Activated naive CD8-positive, alpha-beta T cell (primary cell): ENCODE measurements around the gene KRT76.

ENCODE experiments used
- H3K27ac Mint-ChIP-seq: one replicate; pipeline ENCODE4 v1.8.0; 2021; ENCODE audit warnings: mixed read lengths
- H3K27me3 Mint-ChIP-seq: one replicate; pipeline ENCODE4 v1.8.0; 2021; ENCODE audit warnings: mixed read lengths
- H3K36me3 Mint-ChIP-seq: one replicate; pipeline ENCODE4 v1.8.0; 2021; ENCODE audit warnings: mixed read lengths
- H3K4me1 Mint-ChIP-seq: one replicate; pipeline ENCODE4 v1.8.0; 2021; ENCODE audit warnings: low read depth, mixed read lengths
- H3K4me3 Mint-ChIP-seq: one replicate; pipeline ENCODE4 v1.8.0; 2021; ENCODE audit warnings: mild to moderate bottlenecking, mixed read lengths
- H3K9me3 Mint-ChIP-seq: one replicate; pipeline ENCODE4 v1.8.0; 2021; ENCODE audit warnings: low read depth, mixed read lengths

Gene KRT76

DNA sequence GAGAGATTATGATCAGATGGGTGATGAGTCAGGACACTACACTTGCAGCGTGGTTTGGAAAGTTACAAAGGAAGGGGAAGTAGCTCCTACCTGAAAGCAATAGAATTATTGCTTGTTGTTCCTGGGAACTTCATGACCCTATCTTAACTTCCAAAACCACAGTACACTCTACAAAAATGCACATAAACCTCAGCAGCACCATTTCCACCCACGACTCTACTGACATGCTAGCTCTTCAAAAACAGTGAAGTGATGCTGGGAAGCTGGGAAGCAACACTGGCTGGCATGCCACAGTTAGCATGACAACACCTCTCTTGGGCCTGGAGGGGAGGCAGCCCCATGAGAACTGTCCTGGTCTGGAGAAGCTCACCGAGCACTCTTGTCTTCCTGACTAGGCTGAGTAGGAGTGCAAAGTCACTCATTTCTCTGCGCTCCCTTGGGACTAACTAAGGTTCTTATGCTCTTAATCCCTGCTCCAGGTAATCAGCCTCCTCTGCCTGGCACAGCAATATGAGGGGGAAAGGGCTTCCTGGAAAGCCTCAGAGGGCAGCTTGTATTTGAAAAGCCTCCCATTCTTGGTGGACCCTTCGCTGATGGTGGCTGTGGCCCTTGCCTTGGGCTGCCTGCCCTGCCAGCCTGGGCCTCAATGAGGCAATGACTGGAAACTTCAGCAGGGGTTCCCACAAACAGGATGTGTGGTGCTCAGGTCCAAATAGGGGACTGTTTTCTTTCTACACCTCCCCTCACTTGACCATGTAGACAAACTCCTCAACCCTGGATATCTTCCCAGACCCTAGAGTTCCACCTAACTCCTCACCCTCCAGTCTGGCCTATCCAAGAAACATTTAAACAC, 17.6 kb upstream of the KRT76 start:
- peaks cover 24% of the 10 kb centered on the region for H3K4me1 Mint-ChIP-seq
- H3K9me3 Mint-ChIP-seq: no peaks in the 10 kb centered on the region
- H3K4me3 Mint-ChIP-seq: no peak overlapping the region
- H3K27ac Mint-ChIP-seq: no peak overlapping the region
- H3K27me3 Mint-ChIP-seq: peaks cover 1% of the 10 kb centered on the region
- no peaks in the 10 kb centered on the region for H3K36me3 Mint-ChIP-seq

- no peak overlapping the region for H3K27ac Mint-ChIP-seq
- H3K9me3 Mint-ChIP-seq: no peaks in the 10 kb centered on the region
- no peak overlapping the region for H3K4me3 Mint-ChIP-seq
- H3K4me1 Mint-ChIP-seq: peaks cover 32% of the 10 kb centered on the region
- H3K36me3 Mint-ChIP-seq: no peaks in the 10 kb centered on the region
- peaks cover 14% of the 10 kb centered on the region for H3K27me3 Mint-ChIP-seq
Observed at GRCh38 chr12:52792185-52793029, 15.3 kb upstream of the KRT76 start.

GRCh38 chr12:52791271-52792184, 14.4 kb upstream of the KRT76 start:
- Mint-ChIP-seq H3K9me3 (no peaks in the 10 kb centered on the region), H3K27ac (no peak overlapping the region), H3K4me1 (peaks cover 32% of the 10 kb centered on the region), H3K27me3 (peaks cover 14% of the 10 kb centered on the region), H3K36me3 (no peaks in the 10 kb centered on the region), H3K4me3 (no peak overlapping the region)

DNA sequence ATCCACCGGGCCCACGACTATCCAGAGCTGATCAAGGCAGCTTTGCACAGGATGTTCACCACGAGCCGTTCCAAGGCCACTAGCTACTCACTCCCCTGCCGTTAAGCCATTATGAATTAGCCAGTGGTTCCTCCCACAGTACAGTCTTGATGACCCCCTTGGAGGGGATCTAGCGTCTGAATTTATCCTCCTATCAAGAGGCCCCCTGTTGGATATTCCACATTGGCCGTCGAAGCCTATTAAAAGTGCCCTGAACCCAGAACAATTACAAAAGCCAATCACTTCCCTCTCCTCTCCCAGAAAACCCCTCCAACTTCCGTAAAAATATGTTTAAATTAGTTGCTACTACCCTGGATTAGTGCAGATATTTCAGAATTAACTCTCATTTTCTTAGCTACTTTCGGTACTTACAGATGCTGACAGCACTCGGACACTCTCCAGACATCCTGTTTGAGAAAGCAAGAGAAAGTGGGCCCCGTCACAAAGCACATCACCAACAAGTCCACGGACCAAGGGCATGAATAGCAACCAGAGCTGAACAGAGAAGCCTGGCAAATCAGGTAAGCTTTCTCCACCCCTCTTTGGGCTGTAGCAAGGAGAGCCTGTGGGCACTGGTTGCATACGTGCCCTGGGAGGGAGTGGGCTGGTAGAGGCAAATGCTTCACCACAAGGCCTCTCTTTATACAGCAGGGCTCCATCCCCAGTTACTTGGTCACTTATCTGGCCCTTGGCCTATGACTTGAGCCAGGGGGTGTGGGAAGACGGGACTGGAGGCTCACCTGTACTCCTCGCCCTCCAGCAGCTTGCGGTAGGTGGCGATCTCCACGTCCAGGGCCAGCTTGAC, 13.5 kb upstream of the KRT76 start:
- no peaks in the 10 kb centered on the region for H3K36me3 Mint-ChIP-seq

GRCh38 chr12:52789637-52790426, 12.7 kb upstream of the KRT76 start:
- peaks cover 32% of the 10 kb centered on the region for H3K4me1 Mint-ChIP-seq
- no peak overlapping the region for H3K27ac Mint-ChIP-seq
- H3K36me3 Mint-ChIP-seq: no peaks in the 10 kb centered on the region
- no peak overlapping the region for H3K4me3 Mint-ChIP-seq
- H3K27me3 Mint-ChIP-seq: peaks cover 14% of the 10 kb centered on the region
- H3K9me3 Mint-ChIP-seq: no peaks in the 10 kb centered on the region

More for the DNA sequence above, 13.5 kb upstream of the KRT76 start:
- H3K27me3 Mint-ChIP-seq: peaks cover 14% of the 10 kb centered on the region
- no peak overlapping the region for H3K4me3 Mint-ChIP-seq
- peaks cover 32% of the 10 kb centered on the region for H3K4me1 Mint-ChIP-seq
- no peaks in the 10 kb centered on the region for H3K9me3 Mint-ChIP-seq
- H3K27ac Mint-ChIP-seq: no peak overlapping the region

DNA sequence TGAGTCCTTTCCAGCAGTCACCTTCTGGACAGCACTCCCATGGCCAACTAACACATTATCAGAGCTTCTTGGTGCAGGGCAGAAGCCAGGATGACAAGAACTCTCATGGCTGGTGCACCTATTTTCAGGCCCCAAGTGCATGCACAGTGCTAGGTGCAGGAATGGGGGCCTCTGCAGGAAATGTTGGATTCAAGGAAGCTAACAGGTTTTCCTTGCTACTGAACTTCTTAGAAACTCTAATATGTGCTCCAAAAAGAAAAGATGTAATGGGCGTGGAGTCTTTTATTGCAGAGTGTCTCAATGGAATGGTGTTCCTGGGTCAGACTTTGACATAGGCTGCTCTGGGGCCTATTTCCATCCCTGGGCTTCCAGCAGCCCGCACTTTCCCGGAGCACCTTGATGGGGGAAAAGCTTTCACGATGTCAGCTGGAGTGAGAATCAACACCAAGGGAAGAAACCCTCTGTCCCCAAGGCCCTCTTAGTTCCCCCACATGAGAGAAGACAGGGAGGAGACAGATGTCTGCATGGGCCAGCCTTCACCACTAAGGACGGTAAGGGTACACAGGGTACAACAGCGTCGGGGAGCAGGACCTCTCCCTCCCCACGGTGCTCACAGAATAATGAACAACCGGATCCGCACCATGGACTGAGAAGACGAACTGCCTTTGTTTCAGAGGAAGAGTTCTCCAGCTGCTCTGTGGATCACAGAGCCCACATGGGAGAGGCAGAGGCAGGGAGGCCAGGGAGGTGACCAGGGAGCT, 11.9 kb upstream of the KRT76 start:
- H3K36me3 Mint-ChIP-seq: no peaks in the 10 kb centered on the region
- H3K4me1 Mint-ChIP-seq: peaks cover 26% of the 10 kb centered on the region
- peaks cover 14% of the 10 kb centered on the region for H3K27me3 Mint-ChIP-seq
- peak overlapping the region; percentile 17 for H3K4me3 Mint-ChIP-seq
- no peaks in the 10 kb centered on the region for H3K9me3 Mint-ChIP-seq
- H3K27ac Mint-ChIP-seq: no peak overlapping the region

DNA sequence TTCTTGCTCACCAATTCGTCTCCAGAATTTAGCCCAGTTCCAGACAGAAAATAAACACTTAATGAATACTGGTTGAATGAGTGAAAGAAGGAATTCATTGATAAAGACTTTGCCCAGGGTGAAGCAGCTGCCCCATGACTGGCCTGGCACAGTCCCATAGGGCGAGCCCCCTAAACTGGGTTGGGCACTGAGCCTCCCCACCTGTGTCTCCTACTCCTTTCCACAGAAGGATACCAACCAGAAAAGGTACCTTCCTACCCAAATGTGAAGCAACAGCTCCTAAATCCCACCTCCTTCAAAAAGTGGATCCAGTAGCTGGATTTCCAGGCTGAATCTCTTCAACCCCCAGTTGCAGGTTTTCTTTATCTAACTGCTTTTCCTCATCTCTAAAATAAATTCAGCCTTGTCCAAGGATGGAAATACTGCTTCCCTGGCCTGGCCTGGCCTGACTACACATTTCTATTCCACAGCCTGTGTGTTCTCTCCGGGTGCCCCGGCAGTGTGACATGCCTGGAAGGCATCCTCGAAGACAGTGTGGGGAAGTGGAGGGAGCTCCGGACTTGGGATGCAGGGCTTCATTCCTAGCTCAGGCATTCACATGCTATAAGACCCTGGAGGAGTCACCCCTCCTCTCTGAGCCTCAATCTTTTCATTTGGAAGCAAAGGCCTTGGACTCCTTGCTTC, 11.2 kb upstream of the KRT76 start:
- Mint-ChIP-seq H3K27me3 (peaks cover 14% of the 10 kb centered on the region), H3K4me1 (peaks cover 24% of the 10 kb centered on the region), H3K27ac (no peak overlapping the region), H3K9me3 (no peaks in the 10 kb centered on the region), H3K4me3 (no peak overlapping the region), H3K36me3 (no peaks in the 10 kb centered on the region)

- no peaks in the 10 kb centered on the region for H3K36me3 Mint-ChIP-seq
- H3K9me3 Mint-ChIP-seq: no peaks in the 10 kb centered on the region
- peaks cover 14% of the 10 kb centered on the region for H3K27me3 Mint-ChIP-seq
- peaks cover 21% of the 10 kb centered on the region for H3K4me1 Mint-ChIP-seq
- no peak overlapping the region for H3K4me3 Mint-ChIP-seq
- no peak overlapping the region for H3K27ac Mint-ChIP-seq
Observed at GRCh38 chr12:52787324-52788191, 10.4 kb upstream of the KRT76 start.

DNA sequence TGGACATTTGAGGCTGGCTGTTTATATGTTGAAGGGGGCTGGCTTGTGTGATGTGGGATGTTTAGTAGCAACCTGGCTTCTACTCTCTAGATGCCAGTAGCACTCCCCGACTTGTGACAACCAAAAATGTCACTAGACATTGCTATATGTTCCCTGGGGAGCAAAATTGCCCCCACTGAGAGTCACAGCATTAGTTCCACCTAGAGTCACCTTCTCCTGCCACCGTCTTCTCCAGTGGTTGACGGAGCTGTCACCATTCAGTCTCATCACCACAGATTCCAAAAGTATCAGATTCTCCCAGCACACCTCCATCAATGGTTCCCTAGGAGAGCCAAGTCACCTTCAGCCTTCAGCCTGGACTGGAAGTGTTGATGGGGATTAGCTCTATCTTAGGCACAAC, 7.8 kb upstream of the KRT76 start:
- H3K4me3 Mint-ChIP-seq: no peak overlapping the region
- peaks cover 12% of the 10 kb centered on the region for H3K27me3 Mint-ChIP-seq
- H3K9me3 Mint-ChIP-seq: no peaks in the 10 kb centered on the region

GRCh38 chr12:52783563-52784316, 6.6 kb upstream of the KRT76 start:
- Mint-ChIP-seq H3K4me3 (no peak overlapping the region), H3K27me3 (peaks cover 3% of the 10 kb centered on the region), H3K27ac (no peak overlapping the region), H3K36me3 (no peaks in the 10 kb centered on the region), H3K9me3 (no peaks in the 10 kb centered on the region), H3K4me1 (no peaks in the 10 kb centered on the region)

More for the DNA sequence above, 7.8 kb upstream of the KRT76 start:
- Mint-ChIP-seq H3K4me1 (peaks cover 11% of the 10 kb centered on the region), H3K36me3 (no peaks in the 10 kb centered on the region), H3K27ac (no peak overlapping the region)

DNA sequence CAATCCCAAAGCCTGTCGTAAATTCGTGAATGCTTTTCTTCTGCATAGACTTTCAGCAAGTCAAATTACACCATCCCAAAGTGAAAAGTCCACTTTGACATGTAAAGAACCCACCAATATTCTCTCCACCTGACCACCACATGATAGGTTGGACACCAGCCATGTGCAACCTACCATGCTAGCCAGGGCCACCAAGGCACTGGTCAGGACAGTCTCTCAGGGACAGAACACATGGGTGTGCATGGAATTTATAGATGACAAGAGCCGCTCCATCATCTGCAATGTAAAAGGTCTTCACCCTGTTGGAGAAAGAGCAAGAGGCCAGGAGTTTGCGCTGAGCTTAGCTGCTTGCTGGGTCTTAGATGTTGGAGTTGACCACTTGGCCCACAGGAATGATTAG, 5.4 kb upstream of the KRT76 start:
- Mint-ChIP-seq H3K36me3 (no peaks in the 10 kb centered on the region), H3K4me1 (no peaks in the 10 kb centered on the region), H3K27me3 (no peaks in the 10 kb centered on the region), H3K9me3 (no peaks in the 10 kb centered on the region), H3K4me3 (no peak overlapping the region), H3K27ac (no peak overlapping the region)
